Muscle layer of duodenum (tissue), 2 donors: ENCODE measurements around the gene TBK1.
"Not testable (repeated sequence)": the region's sequence is repeated elsewhere in the genome, so short reads cannot be mapped to it uniquely, and the experiment has no call there.

Source experiments
- H3K27ac ChIP-seq: one replicate; pipeline ENCODE4 v1.7.0; 2013; ENCODE audit warnings: mild to moderate bottlenecking, low read length
- H3K27me3 ChIP-seq: one replicate; pipeline ENCODE4 v1.7.0; 2013; ENCODE audit warnings: low read depth, mild to moderate bottlenecking, control low read depth, low read length
- H3K36me3 ChIP-seq, 2 donors: one replicate each; pipeline ENCODE4 v1.7.0; 2013; ENCODE audit warnings: low read length in 2 of 2, control low read depth in 1 of 2, mild to moderate bottlenecking in 1 of 2; ENCODE audit not compliant: insufficient read depth in 2 of 2, control insufficient read depth in 1 of 2
- H3K4me1 ChIP-seq, 2 donors: one replicate each; pipeline ENCODE4 v1.7.0; 2013; ENCODE audit warnings: low read length in 2 of 2, mild to moderate bottlenecking in 2 of 2, control low read depth in 1 of 2, moderate library complexity in 1 of 2; ENCODE audit not compliant: insufficient read depth in 2 of 2, control insufficient read depth in 1 of 2
- H3K4me3 ChIP-seq, 2 donors: one replicate each; pipeline ENCODE4 v1.7.0; 2013; ENCODE audit warnings: low read length in 2 of 2, low read depth in 1 of 2, mild to moderate bottlenecking in 1 of 2
- H3K9me3 ChIP-seq, 2 donors: one replicate each; pipeline ENCODE4 v1.7.0; 2013; ENCODE audit warnings: low read length in 2 of 2, control low read depth in 1 of 2, mild to moderate bottlenecking in 1 of 2; ENCODE audit not compliant: control insufficient read depth in 1 of 2
- donor health status: healthy.

Gene TBK1

DNA sequence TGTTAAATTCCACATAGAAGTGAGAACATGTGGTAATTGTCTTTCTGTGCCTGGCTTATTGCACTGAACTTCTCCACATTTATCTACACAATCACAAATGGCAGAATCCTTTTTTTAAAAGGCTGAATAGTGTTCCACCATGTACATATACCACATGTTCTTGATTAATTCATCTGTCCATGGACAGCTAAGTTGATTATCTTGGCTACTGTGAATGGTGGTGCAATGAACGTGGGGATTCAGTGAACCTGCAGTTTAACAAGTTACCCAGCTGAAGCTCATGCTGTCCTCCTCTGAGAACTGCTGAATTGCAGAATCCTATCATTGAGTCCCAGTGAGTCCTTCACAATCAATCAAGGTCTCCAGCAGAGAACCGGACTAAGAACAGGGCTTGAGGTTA is 74.9 kb downstream of the TBK1 start:
- H3K4me3 ChIP-seq = no peak overlapping the region
- H3K4me1 ChIP-seq = no peaks in the 10 kb centered on the region
- H3K36me3 ChIP-seq = no peaks in the 10 kb centered on the region
- no peak overlapping the region for H3K27ac ChIP-seq
- H3K9me3 ChIP-seq = no peaks in the 10 kb centered on the region
- no peaks in the 10 kb centered on the region for H3K27me3 ChIP-seq

GRCh38 chr12:64528616-64529015 is 76.7 kb downstream of the TBK1 start:
- Histone ChIP-seq H3K36me3 (no peaks in the 10 kb centered on the region), H3K4me1 (no peaks in the 10 kb centered on the region), H3K27ac (no peak overlapping the region), H3K9me3 (no peaks in the 10 kb centered on the region), H3K27me3 (no peaks in the 10 kb centered on the region), H3K4me3 (no peak overlapping the region)

DNA sequence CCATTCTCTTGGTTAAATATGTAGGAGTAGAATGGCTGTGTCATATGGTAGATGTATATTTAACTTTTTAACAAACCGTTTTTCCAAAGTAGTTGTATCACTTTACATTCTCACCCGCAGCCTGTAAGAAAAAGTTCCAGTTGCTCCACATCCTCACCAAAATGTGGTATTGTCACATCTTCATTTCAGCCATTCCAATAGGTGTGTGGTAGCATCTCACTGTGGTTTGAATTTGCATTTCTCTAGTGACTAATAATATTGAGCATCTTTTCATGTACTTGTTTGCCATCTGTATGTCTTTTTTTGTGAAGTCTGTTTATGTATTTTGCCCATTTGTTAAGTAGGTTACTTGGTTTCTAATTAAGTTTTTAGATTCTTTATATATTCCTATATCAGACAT is 78.6 kb downstream of the TBK1 start:
- no peak overlapping the region for H3K27ac ChIP-seq
- no peaks in the 10 kb centered on the region for H3K27me3 ChIP-seq
- H3K4me3 ChIP-seq = no peak overlapping the region
- H3K36me3 ChIP-seq = no peaks in the 10 kb centered on the region
- no peaks in the 10 kb centered on the region for H3K9me3 ChIP-seq
- H3K4me1 ChIP-seq = no peaks in the 10 kb centered on the region

GRCh38 chr12:64531665-64532334 is 79.9 kb downstream of the TBK1 start:
- no peaks in the 10 kb centered on the region for H3K9me3 ChIP-seq
- no peak overlapping the region for H3K4me3 ChIP-seq
- H3K27me3 ChIP-seq = no peaks in the 10 kb centered on the region
- H3K4me1 ChIP-seq = no peaks in the 10 kb centered on the region
- no peaks in the 10 kb centered on the region for H3K36me3 ChIP-seq
- H3K27ac ChIP-seq = no peak overlapping the region

GRCh38 chr12:64532734-64533351 is 80.9 kb downstream of the TBK1 start:
- no peaks in the 10 kb centered on the region for H3K4me1 ChIP-seq
- H3K27ac ChIP-seq = no peak overlapping the region
- no peaks in the 10 kb centered on the region for H3K27me3 ChIP-seq
- H3K36me3 ChIP-seq = no peaks in the 10 kb centered on the region
- no peaks in the 10 kb centered on the region for H3K9me3 ChIP-seq
- H3K4me3 ChIP-seq = no peak overlapping the region

DNA sequence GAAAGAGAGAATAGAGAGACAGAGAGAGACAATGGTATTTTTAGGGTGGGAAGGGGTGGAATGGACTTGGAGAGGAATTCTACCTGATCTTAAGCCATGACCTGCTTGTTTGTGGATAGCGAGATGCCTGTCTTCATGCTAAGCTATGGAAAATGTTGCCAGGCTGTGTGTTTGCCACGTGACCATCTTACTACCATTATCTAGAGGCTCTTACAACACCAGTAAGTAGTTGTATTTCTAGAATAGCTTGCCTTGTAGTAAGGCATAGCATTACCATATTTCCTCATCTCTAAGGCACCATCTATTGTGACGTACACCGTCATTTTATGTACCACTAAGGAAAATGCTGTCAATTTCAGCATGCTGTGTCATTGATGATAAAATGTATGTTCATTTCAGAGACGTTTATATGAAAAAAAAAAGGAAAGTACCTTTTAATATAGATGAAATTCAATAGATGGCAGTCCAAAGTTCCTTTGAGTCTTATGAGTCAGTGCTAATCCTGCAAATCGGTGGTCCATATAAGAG is 82.8 kb downstream of the TBK1 start:
- Histone ChIP-seq H3K9me3 (no peaks in the 10 kb centered on the region), H3K27me3 (no peaks in the 10 kb centered on the region), H3K27ac (no peak overlapping the region), H3K4me3 (no peak overlapping the region), H3K36me3 (no peaks in the 10 kb centered on the region), H3K4me1 (no peaks in the 10 kb centered on the region)

- Histone ChIP-seq H3K27me3 (no peaks in the 10 kb centered on the region), H3K27ac (no peak overlapping the region), H3K36me3 (no peaks in the 10 kb centered on the region), H3K9me3 (no peaks in the 10 kb centered on the region), H3K4me3 (no peak overlapping the region), H3K4me1 (no peaks in the 10 kb centered on the region)
Observed at GRCh38 chr12:64538121-64538520, 86.2 kb downstream of the TBK1 start.

- not testable (repeated sequence) for H3K27me3 ChIP-seq, H3K9me3 ChIP-seq, H3K36me3 ChIP-seq, H3K4me1 ChIP-seq, H3K27ac ChIP-seq
- H3K4me3 ChIP-seq = peak overlapping the region in 1 of 2 donors; percentile 24
Observed at GRCh38 chr12:64542409-64543047, 90.6 kb downstream of the TBK1 start.

DNA sequence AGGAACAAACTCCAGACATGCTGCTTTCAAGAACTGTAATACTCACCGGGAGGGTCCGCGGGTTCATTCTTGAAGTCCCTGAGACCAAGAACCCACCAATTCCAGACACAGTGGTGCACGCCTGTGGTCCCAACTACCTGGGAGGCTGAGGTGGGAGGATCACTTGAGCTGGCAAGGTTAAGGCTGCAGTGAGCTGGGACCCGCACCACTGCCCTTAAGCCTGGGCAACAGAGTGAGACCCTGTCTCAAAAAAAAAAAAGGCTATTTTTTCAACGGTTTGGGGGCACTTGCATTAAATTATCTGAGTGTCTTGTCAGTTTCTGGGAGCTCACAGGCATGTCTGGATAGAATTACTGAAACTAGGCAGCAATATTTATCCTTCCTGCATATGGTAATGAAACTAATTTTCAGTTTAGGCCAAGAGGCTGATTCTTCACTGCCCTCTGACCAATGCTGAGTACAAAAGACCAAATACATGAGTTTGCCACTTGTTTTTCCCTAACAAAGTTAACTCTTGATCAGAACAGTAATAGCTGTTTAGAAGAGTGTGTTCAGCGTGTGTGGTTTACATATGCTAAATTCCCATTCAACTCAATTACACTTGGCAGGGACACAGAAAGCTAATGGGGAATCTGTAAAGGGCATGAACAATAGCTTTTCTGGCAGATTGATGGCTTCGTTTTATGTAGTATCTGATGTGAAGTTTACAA is 92.6 kb downstream of the TBK1 start:
- Histone ChIP-seq H3K36me3 (no peaks in the 10 kb centered on the region), H3K27ac (no peak overlapping the region), H3K4me1 (no peaks in the 10 kb centered on the region), H3K27me3 (no peaks in the 10 kb centered on the region), H3K4me3 (no peak overlapping the region), H3K9me3 (no peaks in the 10 kb centered on the region)

GRCh38 chr12:64545081-64545382 is 93.1 kb downstream of the TBK1 start:
- Histone ChIP-seq H3K4me3 (no peak overlapping the region), H3K27me3 (no peaks in the 10 kb centered on the region), H3K36me3 (no peaks in the 10 kb centered on the region), H3K9me3 (no peaks in the 10 kb centered on the region), H3K27ac (no peak overlapping the region), H3K4me1 (peaks cover 0 to 4% of the 10 kb centered on the region in 2 donors)

DNA sequence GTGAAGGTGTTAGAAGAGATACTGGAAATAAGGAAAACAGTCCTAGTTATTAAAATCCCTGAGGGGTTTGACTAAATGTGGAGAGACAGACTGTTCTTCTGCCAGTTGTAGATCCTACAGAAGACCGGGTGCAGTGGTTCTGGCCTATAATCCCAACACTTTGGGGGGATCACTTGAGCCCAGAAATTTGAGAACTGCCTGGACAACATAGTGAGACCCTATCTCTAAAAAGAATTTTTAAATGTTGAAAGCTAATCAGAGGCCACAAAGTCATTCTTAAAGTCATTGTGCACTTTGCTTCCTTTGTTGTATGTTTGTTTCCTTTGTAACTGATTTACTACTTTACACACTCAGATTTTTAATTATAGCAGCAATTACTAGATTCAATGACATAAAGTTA is 97.2 kb downstream of the TBK1 start:
- Histone ChIP-seq H3K27ac (no peak overlapping the region), H3K4me3 (no peak overlapping the region), H3K9me3 (no peaks in the 10 kb centered on the region), H3K27me3 (no peaks in the 10 kb centered on the region), H3K36me3 (no peaks in the 10 kb centered on the region), H3K4me1 (peaks cover 0 to 4% of the 10 kb centered on the region in 2 donors)
